Activated CD8-positive, alpha-beta T cell treated with anti-CD3 and anti-CD28 coated beads for 36 hours (primary cell): ENCODE results near the gene SPCS1. TPM values are rescaled to one million over a fixed set of nuclear protein-coding genes. Genes with fewer than 3 reads are reported as not detected.

Experiments used
- ATAC-seq: fragments of 200-7000 bp; cut with Tn5 transposase; one replicate; pipeline ENCODE4 v1.10.0; 2021; ENCODE audit warnings: mild to moderate bottlenecking, moderate library complexity
- CTCF ChIA-PET: fragments of 350-600 bp; sonication (Branson Sonifier 250); formaldehyde crosslinking; loops from one replicate; lab custom pipeline; 2021; ENCODE audit warnings: antibody characterized with exemption; lab: Charles Lee
- POLR2A ChIA-PET: fragments of 350-600 bp; sonication (Branson Sonifier 250); formaldehyde crosslinking; loops from one replicate; lab custom pipeline; 2021; ENCODE audit warnings: antibody characterized with exemption; lab: Charles Lee
- DNase-seq: peaks from one replicate; pipeline ENCODE4 v3.0.0-alpha.2; 2020
- H3K27ac Mint-ChIP-seq: one replicate; pipeline ENCODE4 v1.8.0; 2021; ENCODE audit warnings: mild to moderate bottlenecking, mixed read lengths
- H3K27me3 Mint-ChIP-seq: one replicate; pipeline ENCODE4 v1.8.0; 2021; ENCODE audit warnings: mixed read lengths
- H3K36me3 Mint-ChIP-seq: one replicate; pipeline ENCODE4 v1.8.0; 2021; ENCODE audit warnings: low read depth, mixed read lengths
- H3K4me1 Mint-ChIP-seq: one replicate; pipeline ENCODE4 v1.8.0; 2021; ENCODE audit warnings: low read depth, mixed read lengths
- H3K4me3 Mint-ChIP-seq: one replicate; pipeline ENCODE4 v1.8.0; 2021; ENCODE audit warnings: mild to moderate bottlenecking, moderate library complexity, mixed read lengths
- H3K9me3 Mint-ChIP-seq: one replicate; pipeline ENCODE4 v1.8.0; 2021; ENCODE audit warnings: mixed read lengths
- intact Hi-C: fragments of 100-400 bp; cut with micrococcal nuclease; formaldehyde crosslinking; loops from one replicate; pipeline ENCODE4 v1.10.0; 2022
- total RNA-seq, 2 experiments: library from RNA; stranded (reverse); gene quantifications; one replicate each; pipeline ENCODE4 v1.2.3, GENCODE V29; 2021
- TF ChIP-seq, protein P1 (sequence below): fragments of 200-600 bp; IDR thresholded peaks from one replicate; pipeline ENCODE4 v1.8.0; 2022; ENCODE audit warnings: antibody characterized with exemption, mild to moderate bottlenecking

Gene SPCS1
- 100 to 1,000 TPM; 116 to 120 TPM for total RNA-seq

DNA sequence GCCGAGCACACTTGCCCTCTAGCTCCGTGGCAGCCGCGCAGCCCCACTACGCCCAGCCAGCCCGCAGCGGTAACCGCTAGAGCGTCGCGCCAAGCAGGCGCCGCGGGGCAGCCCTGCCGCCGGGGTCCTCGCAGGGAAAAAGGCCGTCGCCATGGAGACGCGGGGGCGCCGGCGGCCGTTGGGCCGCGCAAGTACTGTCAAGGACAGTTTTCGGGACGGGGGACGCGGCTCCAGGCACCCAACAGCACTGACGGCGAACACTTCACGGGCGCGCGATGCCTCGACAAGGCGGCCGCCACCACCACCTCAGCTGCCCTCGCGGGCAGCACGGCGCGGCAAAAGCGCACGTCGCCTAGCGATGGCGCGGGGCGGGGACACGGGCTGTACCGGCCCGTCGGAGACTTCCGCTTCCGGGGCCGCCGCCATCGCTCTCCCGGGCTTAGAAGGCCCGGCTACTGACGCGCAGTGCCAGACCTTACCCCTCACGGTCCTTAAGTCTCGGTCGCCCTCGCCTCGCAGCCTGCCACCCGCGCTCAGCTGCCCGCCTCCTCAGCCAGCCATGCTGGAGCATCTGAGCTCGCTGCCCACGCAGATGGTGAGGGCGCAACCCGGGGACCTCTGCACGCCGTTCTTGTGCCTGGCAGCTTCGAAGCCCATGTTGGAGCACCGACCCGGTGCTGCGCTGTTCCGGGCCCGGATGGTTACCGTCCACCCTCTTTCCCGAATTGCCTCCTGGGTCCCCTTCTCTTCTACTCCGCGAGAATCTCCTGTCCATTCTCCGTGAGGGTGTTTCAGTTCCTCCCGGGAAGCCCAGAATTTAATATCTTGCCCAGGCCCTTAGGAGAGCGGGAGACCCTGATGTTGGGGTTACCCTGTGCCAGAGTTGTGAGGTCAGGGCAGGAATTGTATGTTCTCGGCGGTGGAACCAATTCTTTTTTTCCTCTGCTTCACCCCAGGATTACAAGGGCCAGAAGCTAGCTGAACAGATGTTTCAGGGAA lies at the start of gene SPCS1, which contains the start of gene GLT8D1:
SPCS1 (plus strand) TSS at position 419 of the 999 bp plus-strand sequence; CDS start at position 560, 141 bp downstream.
GLT8D1 (minus strand) TSS at position 104 of the 999 bp plus-strand sequence. CDS start 5,331 bp downstream, outside the sequence.
- H3K27me3 Mint-ChIP-seq: no peaks in the 10 kb centered on the region
- H3K27ac Mint-ChIP-seq: peak within 1 kb of the TSS; percentile 91
- H3K4me1 Mint-ChIP-seq: peaks cover 29% of the 10 kb centered on the region
- CTCF ChIA-PET: interaction anchor here (0.9 to 1.5 kb wide), 3 partner anchors 13 to 36 kb away, joined by 3 to 5 read pairs (median 3); no protein-coding TSS in a partner anchor
- peak within 1 kb of the TSS; percentile 97 for H3K4me3 Mint-ChIP-seq
- intact Hi-C loops: loop anchor here (2.0 kb wide), 1 partner anchor 15 kb away; no protein-coding TSS in a partner anchor
- POLR2A ChIA-PET: interaction anchor here (0.9 to 6.0 kb wide), 8 partner anchors 9 to 69 kb away, joined by 3 to 101 read pairs (median 4); partner anchors contain the start of genes GNL3 and PBRM1
- TF ChIP-seq, protein P1, sequence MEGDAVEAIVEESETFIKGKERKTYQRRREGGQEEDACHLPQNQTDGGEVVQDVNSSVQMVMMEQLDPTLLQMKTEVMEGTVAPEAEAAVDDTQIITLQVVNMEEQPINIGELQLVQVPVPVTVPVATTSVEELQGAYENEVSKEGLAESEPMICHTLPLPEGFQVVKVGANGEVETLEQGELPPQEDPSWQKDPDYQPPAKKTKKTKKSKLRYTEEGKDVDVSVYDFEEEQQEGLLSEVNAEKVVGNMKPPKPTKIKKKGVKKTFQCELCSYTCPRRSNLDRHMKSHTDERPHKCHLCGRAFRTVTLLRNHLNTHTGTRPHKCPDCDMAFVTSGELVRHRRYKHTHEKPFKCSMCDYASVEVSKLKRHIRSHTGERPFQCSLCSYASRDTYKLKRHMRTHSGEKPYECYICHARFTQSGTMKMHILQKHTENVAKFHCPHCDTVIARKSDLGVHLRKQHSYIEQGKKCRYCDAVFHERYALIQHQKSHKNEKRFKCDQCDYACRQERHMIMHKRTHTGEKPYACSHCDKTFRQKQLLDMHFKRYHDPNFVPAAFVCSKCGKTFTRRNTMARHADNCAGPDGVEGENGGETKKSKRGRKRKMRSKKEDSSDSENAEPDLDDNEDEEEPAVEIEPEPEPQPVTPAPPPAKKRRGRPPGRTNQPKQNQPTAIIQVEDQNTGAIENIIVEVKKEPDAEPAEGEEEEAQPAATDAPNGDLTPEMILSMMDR: no peak
- ATAC-seq: peak; percentile 93
- H3K9me3 Mint-ChIP-seq: no peaks in the 10 kb centered on the region
- peaks cover 24% of the 10 kb centered on the region for H3K36me3 Mint-ChIP-seq
- peak; percentile 88 for DNase-seq

- ChIA-PET CTCF (no interaction called here), POLR2A (interaction anchor here (0.8 kb wide), 1 partner anchor 33 kb away, joined by 3 read pairs; no protein-coding TSS in a partner anchor)
- ATAC-seq: no peak
- TF ChIP-seq, protein P1: no peak
- Mint-ChIP-seq H3K4me1 (peaks cover 5% of the 10 kb centered on the region), H3K27ac (no peak overlapping the region), H3K9me3 (no peaks in the 10 kb centered on the region), H3K4me3 (no peak overlapping the region), H3K27me3 (no peaks in the 10 kb centered on the region), H3K36me3 (peaks cover 34% of the 10 kb centered on the region)
- no peak for DNase-seq
- intact Hi-C loops: no loop called here
Observed at GRCh38 chr3:52660046-52660445, 45.9 kb upstream of the SPCS1 start.

- Mint-ChIP-seq H3K36me3 (peaks cover 31% of the 10 kb centered on the region), H3K4me3 (no peak overlapping the region), H3K4me1 (no peaks in the 10 kb centered on the region), H3K9me3 (no peaks in the 10 kb centered on the region), H3K27ac (no peak overlapping the region), H3K27me3 (no peaks in the 10 kb centered on the region)
- ChIA-PET CTCF (no interaction called here), POLR2A (no interaction called here)
- TF ChIP-seq, protein P1: no peak
- DNase-seq: no peak
- ATAC-seq: no peak
- intact Hi-C loops: no loop called here
Observed at GRCh38 chr3:52663098-52663497, 42.8 kb upstream of the SPCS1 start.

DNA sequence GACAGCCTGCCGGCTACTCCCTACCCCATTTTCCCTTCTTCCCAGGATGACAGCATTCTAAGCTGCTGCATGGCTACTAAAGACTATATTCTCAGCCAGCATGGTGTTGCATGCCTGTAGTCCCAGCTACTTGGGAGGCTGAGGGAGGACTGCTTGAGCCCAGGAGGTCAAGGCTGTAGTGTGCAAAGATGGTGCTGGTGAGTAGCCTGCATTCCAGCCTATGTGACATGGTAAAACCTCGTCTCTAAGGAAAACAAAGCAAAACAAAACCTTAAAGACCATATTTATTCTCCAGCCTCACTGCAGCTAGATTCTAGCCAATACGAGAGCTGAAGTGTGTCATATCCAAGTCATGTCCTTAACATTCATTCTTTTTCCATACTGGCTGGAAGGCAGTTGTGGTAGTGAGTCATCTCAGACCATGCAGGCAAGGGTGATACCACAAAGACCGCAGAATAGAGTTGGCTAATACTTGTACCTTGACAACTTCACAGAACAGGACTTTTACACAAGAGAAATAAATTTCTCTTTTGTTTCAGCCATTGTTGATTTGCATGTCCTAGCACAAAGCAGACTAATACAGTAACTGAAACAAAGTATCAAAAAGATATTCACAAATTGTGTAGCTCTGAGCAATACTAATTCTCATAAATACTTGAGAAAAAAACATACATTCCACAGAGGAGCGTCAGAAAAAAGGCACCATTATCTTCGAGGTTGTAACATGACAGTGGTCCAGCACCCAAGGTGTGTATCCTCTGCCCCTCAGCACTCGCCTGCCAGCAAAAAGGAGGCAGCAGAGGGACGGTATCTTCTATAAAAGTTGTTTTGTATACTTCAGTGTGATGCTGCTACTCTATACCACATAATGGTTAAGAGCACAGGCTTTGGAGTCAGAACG lies 35.0 kb upstream of the SPCS1 start:
- peak; percentile 64 for DNase-seq
- POLR2A ChIA-PET: interaction anchor here (1.1 to 1.5 kb wide), 2 partner anchors 17 to 35 kb away, joined by 3 read pairs; partner anchors contain the start of genes GLT8D1 and SPCS1
- H3K4me3 Mint-ChIP-seq: no peak overlapping the region

More for the DNA sequence above, 35.0 kb upstream of the SPCS1 start:
- peaks cover 40% of the 10 kb centered on the region for H3K36me3 Mint-ChIP-seq
- H3K4me1 Mint-ChIP-seq: peaks cover 29% of the 10 kb centered on the region
- H3K27me3 Mint-ChIP-seq: no peaks in the 10 kb centered on the region
- TF ChIP-seq, protein P1: no peak
- CTCF ChIA-PET: interaction anchor here (0.9 kb wide), 1 partner anchor 11 kb away, joined by 5 read pairs; no protein-coding TSS in a partner anchor
- intact Hi-C loops: no loop called here
- peak; percentile 85 for ATAC-seq
- no peaks in the 10 kb centered on the region for H3K9me3 Mint-ChIP-seq
- H3K27ac Mint-ChIP-seq: peak overlapping the region; percentile 82
